NCI-H1694 (cell line): ENCODE data around the gene SLC8B1.

Experiments
- DNase-seq: peaks from one replicate; lab custom pipeline; 2025; lab: John Stamatoyannopoulos, UW

The SLC8B1 gene

DNA sequence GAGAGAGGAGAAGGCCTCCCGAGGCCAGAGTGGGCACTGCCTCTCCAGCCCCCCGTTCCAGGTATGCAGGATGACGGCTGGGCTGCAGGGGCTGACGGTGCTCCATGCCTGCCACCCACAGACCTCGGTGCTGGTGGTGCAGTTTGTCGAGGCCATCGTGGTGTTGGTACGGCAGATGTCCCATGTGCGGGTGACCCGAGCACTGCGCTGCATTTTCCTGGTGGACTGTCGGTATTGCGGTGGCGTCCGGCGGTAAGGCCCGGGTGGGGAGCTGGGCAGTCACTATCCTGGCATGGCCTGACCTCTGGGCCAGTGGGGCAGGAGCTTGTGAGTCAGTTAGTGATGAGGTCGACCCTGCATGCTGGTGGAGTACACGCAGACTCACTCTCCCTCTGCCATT, 66.3 kb downstream of the SLC8B1 start:
- DNase-seq = no peak

DNA sequence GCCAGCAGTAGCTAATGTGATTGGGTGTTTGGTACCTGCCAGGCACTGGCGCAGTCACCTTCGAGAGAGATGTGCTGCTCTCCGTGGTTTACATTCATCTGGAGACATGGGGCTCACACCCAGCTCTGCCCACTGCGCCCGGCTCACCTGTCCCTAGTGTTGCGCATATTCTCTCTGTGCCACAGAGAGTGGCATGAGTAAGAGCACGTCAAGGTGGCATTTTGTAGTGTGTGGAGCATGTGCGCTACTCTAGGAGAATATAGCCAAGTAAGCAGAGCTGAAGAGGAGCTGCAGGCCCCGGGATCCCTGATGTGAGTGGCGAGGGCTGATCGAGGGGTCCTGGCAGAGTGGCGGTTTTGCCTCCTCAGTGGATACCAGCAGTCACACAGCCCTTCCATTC, 66.8 kb downstream of the SLC8B1 start:
- no peak for DNase-seq

DNA sequence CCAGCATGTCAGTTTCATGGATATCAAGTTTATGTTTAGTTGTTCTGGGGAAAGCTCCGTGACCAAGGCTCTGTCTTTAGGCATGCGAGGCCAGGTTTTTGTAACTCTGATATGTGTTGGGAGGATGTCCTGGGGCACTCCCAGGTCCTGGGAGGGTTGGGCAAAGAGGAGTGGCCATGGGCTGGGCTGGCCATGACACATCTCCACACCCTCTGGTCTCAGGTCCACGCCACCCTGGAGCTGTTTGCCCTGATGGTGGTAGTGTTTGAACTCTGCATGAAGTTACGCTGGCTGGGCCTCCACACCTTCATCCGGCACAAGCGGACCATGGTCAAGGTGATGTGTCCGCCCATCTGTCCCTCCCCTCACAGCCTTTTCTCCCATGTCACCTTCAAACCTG, 67.3 kb downstream of the SLC8B1 start:
- DNase-seq = no peak

DNA sequence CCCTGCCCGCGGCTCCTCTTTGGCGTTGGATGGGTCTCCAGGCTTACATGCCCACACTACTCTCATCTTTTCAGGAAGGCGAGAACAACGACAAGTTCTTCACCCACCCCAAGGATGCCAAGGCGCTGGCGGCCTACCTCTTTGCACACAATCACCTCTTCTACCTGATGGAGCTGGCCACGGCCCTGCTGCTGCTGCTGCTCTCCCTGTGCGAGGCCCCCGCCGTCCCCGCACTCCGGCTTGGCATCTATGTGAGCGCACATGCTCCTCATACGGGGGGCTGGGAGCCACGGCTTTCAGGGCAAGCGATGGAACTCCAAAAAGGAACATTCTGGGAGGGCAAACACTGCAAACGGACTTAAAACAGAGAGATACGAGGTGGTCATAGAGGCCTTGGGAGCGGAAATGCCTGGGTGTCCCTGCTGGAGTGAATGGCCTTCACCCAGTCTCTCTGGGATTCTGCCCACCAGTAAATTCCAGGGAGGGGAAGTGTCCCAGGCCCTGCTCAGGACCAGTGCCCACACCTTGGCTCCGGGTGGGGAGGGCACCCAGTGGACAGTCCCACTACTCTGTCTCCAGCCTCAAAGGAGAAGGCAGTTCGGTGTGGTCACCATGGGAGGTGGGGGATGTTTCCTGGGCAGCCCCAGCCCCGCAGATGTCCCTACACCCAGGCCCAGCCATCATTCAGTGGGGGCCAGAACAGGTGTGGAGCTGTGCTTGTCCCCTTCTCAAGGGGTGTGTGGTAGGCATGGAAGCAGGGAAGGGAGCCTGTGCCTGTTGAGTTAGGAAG, 68.6 kb downstream of the SLC8B1 start:
- no peak for DNase-seq

DNA sequence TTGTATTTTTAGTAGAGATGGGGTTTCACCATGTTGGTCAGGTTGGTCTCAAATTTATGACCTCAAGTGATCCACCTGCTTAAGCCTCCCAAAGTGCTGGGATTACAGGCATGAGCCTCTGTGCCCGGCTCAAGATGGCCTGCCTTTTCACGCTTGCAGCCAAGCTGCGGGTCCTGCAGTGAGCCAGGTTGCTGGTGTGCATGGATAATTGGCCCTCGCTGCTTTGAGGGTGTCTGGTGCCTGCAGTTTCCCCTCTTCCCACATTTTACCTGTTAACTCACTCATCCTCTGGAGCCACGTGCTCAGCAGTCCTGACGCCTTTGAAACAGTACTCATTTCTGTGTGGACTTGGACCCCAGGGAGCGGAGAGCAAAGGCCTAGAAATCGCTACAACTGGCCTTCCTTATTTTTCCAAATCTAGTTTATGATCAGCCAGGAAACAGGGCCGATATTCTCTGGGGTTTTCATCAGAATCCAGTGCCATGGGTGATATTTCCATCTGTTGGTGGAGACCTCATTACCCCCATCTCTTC, 71.4 kb downstream of the SLC8B1 start:
- no peak for DNase-seq

DNA sequence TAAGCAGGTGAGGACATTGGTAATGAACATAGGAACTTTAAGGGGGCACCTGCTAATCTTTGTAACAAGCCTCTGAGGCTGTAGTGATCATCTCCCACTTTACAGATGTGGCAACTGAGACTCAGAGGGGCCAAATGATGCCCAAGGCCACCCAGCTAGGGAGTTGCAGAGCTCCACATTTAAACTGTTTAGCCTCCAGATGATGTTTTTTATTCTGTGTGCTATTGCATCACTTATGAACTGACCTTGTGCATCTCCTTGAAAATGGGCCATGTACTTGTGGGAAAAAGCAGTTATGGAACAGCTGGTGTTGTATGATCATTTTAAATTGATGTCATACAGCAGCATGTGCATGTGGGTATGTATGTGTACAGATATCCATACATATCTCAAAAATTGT, 72.2 kb downstream of the SLC8B1 start:
- DNase-seq = peak; percentile 45

DNA sequence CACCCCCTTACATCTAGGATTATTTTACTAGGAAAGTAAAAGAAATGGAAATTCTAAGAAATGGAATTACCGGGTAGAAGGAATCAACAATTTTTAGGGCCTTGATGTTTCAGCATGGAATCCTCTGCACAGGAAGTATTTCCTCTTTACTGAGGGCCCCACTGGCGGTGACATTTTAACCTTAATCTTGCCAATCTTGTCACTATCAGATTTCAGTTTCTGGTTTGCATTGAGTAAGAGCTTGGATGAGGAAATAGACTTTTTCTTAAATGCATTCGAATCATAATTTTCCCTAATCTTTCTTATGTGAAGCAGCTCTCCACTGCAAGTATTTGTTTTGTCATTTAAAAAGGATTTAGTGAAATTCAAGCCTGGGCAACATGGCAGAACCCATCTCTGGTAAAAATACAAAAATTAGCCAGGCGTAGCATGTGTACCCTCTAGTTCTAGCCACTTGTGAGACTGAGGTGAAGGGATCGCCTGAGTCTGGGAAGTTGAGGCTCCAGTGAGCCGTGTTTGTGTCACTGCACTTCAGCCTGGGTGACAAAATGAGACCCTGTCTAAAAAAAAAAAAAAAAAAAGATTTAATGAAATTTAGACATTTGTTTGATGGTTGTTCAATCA, 73.0 kb downstream of the SLC8B1 start:
- no peak for DNase-seq

DNA sequence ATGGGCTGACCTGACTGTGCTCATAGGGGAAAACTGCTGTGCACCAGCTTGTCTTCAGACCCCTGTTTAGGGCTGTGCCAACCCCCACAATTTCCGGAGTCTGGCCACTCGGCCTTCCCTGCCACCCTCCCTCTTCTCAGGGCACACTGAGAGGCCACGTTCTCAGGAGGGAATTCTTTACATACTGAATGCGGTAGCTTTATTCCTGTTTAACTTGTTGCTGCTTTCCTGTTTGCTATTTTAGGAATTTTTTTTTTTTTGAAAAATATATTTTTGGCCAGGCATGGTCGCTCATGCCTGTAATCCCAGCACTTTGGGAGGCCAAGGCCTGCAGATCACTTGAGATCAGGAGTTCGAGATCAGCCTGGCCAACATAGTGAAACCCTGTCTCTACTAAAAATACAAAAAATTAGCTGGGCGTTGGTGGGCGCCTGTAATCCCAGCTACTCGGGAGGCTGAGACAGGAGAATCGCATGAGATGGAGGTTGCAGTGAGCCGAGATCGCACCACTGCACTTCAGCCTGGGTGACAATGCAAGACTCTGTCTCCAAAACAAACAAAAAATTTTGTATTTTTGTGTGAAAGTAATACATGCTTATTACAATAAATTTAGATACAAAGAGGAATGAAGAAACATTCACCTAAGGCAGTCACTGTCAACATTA, 74.1 kb downstream of the SLC8B1 start:
- no peak for DNase-seq

DNA sequence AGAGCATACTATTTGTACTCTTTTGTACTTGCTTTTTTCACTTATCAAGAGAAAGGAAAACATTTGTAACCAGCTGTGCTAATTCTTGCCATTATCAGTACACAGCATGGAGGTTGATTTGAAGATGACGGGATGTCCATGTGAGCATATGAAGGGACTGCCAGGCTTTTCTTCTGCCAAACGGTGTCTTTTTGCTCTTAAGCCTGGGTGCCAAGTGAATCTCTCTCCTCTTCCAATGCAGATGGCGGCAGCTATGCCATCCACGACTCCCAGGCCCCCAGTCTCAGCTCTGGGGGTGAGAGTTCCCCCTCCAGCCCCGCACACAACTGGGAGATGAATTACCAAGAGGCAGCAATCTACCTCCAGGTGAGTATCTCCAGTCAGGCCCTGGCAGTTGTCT, 74.8 kb downstream of the SLC8B1 start:
- no peak for DNase-seq

DNA sequence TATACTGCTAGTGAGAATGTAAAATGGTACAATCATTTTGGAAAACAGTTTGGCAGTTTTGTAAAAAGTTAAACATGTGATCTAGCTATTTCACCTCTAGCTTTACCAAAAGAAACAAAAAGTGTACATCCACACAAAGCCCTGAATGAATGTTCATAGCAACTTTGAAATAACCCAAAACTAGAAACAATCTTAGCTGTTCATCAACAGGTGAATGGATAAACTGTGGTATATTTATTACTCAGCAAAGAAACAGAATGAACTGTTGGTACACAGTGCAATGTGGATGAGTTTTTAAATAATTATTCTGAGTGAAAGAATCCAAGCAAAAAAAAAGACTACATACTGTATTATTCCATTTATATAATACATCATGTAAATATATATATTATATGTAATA, 77.3 kb downstream of the SLC8B1 start:
- no peak for DNase-seq

DNA sequence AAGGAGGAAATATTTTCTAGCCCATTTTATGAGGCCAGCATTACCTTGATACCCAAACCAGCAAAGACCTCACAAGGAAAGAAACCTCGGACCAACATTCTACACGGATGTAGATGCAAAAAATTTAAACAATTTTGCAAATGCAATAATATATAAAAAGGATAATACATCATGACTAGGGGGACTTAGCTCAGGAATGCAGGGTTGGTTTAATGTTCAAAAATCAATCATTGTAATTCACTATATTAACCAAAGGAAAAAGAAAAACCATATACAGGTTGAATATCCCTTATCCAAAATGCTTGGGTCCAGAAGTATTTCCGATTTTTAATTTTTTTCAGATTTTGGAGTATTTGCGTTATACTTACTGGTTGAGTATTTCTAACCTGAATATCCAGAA, 80.6 kb downstream of the SLC8B1 start:
- DNase-seq = no peak

DNA sequence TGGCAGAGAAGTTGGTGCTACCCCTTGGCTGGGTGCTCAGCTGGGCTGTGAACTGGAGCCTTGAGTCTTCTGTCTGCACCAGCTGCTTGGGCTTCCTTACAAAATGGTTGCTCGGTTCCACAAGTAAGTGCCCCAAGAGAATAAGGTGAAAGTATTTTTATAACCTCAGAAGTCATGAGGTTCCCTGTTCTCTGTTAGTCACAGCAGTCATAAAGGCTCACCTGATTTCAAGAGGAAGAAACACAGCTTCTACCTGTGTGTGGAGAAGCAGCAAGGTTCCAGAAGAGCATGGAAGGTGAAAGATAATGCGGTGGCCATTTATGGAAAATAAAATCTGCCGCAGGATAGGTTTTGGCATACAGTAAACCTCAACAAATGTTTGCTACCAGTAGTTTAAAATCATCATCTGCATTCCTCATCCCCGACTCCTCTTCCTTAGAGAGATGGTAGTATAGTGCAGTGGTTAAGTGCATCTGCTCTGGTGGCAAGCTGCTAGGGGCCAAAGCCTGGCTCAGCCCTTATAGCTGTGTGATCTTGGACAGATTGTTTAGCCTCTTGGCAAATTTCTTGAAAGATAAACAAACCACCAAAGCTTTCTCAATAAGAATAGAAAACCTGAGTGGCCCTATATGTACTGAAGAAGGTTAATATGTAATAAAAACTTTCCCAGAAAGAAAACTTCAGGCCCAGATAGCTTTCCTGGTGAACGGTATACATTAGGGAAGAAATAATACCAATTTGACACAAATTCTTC, 81.2 kb downstream of the SLC8B1 start:
- no peak for DNase-seq

DNA sequence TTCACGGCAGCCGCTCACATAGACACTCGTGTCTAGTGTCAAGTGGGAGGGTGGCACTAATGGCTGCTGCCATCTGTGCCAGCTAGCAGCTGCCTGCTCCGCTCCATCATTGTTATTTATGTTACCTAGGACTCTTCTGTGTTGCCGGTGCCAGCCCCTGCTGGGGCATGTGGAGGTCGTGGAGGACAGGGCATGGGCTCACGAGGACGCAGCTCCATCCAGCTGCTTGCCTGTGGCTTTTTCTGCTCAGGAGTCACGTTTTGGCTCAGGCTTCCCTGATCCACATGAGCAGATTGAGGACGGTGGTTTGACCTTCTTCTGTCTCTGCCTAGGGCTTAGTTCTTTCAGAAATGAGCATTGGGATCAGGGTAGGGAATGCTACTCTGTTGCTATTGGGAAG, 82.4 kb downstream of the SLC8B1 start:
- DNase-seq = peak; percentile 35

DNA sequence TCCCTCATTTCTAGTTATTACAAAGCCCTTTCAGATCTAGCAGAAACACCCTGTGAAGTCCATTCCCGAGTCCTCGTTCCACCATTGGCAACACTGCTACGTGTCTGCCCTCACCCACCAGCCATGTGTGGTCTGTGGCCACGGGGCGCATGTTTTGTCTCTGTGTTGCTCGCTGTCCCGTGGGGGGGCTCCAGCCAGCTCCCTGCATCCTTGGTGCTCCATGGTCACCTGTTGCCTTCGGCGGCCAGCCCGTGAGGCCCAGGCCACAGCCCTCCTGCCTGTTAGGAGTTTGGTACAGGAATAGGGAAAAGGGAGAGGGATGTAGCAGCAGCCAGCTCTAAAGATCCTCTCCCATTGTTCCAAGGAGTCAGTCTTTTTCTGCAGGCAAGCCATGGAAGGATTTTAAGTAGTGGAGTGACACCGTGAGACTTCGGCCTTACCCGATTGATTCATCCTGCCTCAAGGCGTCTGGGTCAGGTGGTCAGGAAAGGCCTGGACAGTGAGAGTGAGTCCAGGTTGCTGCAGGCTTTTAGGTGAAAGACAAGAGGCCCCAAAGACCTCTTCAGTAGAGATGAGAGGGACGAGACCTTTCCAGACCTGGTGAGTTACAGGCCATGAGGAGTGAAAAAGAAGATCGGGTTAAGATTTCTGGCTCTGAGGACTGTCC, 83.4 kb downstream of the SLC8B1 start:
- DNase-seq = no peak

DNA sequence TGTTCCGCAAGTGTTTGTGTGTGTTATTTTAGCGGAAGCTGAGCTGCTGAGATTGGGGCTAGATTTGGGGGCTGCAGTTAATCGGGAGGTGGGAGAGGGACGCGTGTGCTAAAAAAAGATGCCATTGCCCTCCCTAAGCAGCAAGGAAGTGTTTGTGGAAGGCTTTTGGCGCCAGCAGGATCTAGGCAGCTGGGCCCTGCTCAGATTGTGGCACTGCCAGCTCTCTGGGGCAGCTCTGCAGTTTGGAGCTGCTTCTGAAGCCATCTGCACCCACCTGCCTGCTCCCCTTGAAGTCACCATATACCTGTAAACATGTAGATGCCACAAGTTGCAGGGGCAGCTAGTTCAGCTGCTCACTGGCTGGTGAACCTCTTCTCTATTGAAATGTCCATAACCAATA, 84.9 kb downstream of the SLC8B1 start:
- DNase-seq = no peak

DNA sequence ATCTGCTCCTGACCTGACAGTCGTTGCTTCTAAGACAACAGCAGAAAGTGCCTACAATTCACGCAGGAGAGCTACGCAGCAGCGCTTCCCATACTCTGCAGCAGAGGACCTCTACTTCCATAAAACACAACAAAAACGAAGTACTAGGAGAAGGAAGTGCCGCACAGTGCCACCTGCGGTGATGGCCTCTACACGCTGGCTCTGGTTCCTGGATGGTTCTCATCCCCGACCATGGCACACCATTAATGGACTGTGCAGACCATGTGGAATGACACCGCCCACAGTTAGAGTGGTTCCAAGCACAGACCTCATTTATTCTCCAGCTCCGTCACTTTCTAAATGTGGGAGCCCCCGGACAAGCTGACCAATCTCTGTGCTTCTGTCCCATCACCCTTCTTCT, 85.4 kb downstream of the SLC8B1 start:
- no peak for DNase-seq

DNA sequence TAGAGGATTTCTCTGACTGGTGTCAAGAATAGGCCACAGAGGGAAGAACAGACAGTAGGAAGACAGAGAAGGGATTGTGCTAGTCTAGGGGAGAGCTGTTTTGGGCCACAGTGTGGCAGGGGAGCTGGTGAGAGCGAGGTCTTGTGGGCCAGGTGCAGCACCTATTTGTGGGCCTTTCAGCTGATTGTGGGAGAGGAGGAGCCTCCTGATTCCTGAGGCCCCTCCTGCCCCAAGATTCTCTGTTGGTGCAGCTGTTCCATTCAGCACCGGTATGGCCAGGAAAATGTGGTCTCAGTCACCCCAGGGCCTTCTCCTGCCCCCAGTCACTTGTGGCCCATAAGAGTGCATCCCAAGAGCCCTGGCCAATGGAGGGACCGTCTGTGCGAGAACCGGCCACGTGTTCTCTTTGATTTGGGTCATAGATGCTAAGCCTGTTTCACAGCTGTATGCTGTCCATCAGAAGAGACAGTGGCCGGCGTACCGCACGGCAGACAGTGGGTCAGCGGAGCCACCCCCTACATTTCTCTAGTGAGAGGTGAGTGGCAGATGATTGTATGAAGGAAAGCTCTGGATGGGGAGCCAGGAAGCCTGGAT, 86.0 kb downstream of the SLC8B1 start:
- DNase-seq = no peak
